K562 (cell line): ENCODE measurements around the gene NCAM2. TPM values are rescaled to one million over a fixed set of nuclear protein-coding genes. Genes with fewer than 3 reads are reported as not detected.

Experiments used
- ATAC-seq: fragments of 200-7000 bp; cut with Tn5 transposase; 3 replicates; pipeline ENCODE4 v1.9.1; 2020; ENCODE audit warnings: moderate library complexity
- BruUV-seq: library from RNA; stranded (reverse); fragments of 400-500 nt; replicated peaks from 2 replicates; lab custom pipeline; 2021; lab: Mats Ljungman, UMichigan
- CTCF ChIA-PET: fragments of 300-600 bp; formaldehyde crosslinking; extraction: SDS; loops from one replicate; lab custom pipeline; 2021; ENCODE audit warnings: low intra/inter-chr PET ratio; lab: Yijun Ruan, JAX
- POLR2A ChIA-PET: fragments of 300-600, 350-650 bp; sonication (Branson Sonifier 250); formaldehyde crosslinking; extraction: SDS; loops from one replicate; lab custom pipeline; 2021; ENCODE audit warnings: antibody characterized with exemption, inconsistent platforms; lab: Yijun Ruan, JAX
- DNase-seq, 4 experiments: peaks; one replicate each; pipeline versions ENCODE4 v3.0.0 to v3.0.0-alpha.2; 2011 to 2018; ENCODE audit warnings: low spot score in 3 of 4, mixed read lengths in 3 of 4; ENCODE audit errors: extremely low read depth in 1 of 4
- FAIRE-seq: peaks from 2 replicates; lab custom pipeline; 2011; peaks lifted over from hg19 to GRCh38; lab: Jason Lieb, UNC
- H2AFZ ChIP-seq: 2 replicates; pipeline ENCODE4 v1.6.0; 2011; ENCODE audit warnings: low read depth, low read length, control low read depth, inconsistent platforms
- H3K27ac ChIP-seq: fragments of 200-600 bp; 3 replicates; pipeline ENCODE4 v1.8.0; 2011; ENCODE audit warnings: low read depth, mild to moderate bottlenecking, control low read depth, inconsistent platforms, low read length, moderate library complexity, mixed read lengths; ENCODE audit errors: extremely low read depth
- H3K27me3 ChIP-seq, 2 experiments: fragments of 300-600 bp in 1 of 2; 2 replicates in 1 of 2; 3 replicates in 1 of 2; pipeline versions ENCODE4 v1.6.0 to v1.8.0; 2011; ENCODE audit warnings: inconsistent platforms in 2 of 2, low read length in 2 of 2, mild to moderate bottlenecking in 1 of 2, mixed read lengths in 1 of 2, moderate library complexity in 1 of 2; ENCODE audit not compliant: control insufficient read depth in 2 of 2, insufficient read depth in 2 of 2
- H3K36me3 ChIP-seq: fragments of 300-600 bp; 3 replicates; pipeline ENCODE4 v1.8.0; 2011; ENCODE audit warnings: mild to moderate bottlenecking, low read length, inconsistent platforms; ENCODE audit not compliant: control insufficient read depth, insufficient read depth
- H3K4me1 ChIP-seq, 2 experiments: fragments of 200-600 bp in 1 of 2; replicated peaks in 1 of 2; 2 replicates in 1 of 2; 3 replicates in 1 of 2; pipeline versions ENCODE4 v1.5.1 to v1.8.0; 2011; ENCODE audit warnings: inconsistent platforms in 2 of 2, low read length in 2 of 2, mild to moderate bottlenecking in 1 of 2, mixed read lengths in 1 of 2, moderate library complexity in 1 of 2; ENCODE audit not compliant: control insufficient read depth in 2 of 2, insufficient read depth in 2 of 2
- H3K4me2 ChIP-seq: 2 replicates; pipeline ENCODE4 v1.6.1; 2011; ENCODE audit warnings: low read length, control low read depth, inconsistent platforms, mixed read lengths; ENCODE audit not compliant: insufficient read depth
- H3K4me3 ChIP-seq: fragments of 200-600 bp; sonication (generic), shearing (Covaris generic); 2 replicates; pipeline ENCODE4 v1.5.1; 2016; ENCODE audit warnings: control low read depth, inconsistent platforms
- H3K79me2 ChIP-seq: fragments of 200-600 bp; 3 replicates; pipeline ENCODE4 v1.8.0; 2011; ENCODE audit warnings: low read length, inconsistent platforms; ENCODE audit not compliant: control insufficient read depth, insufficient read depth
- H3K9ac ChIP-seq, 2 experiments: 2 replicates each; pipeline versions ENCODE4 v1.6.0 to v1.6.1; 2011; ENCODE audit warnings: low read depth in 2 of 2, low read length in 2 of 2, control low read depth in 1 of 2, inconsistent platforms in 1 of 2, mild to moderate bottlenecking in 1 of 2, mixed read lengths in 1 of 2; ENCODE audit not compliant: insufficient read depth in 1 of 2
- H3K9me1 ChIP-seq: one replicate; pipeline ENCODE4 v1.6.0; 2011; ENCODE audit warnings: inconsistent platforms, mild to moderate bottlenecking, low read length, moderate library complexity; ENCODE audit not compliant: control insufficient read depth, insufficient read depth
- H3K9me3 ChIP-seq: replicated peaks from 2 replicates; pipeline ENCODE4 v1.5.1; 2011; ENCODE audit warnings: low read depth, low read length, inconsistent platforms; ENCODE audit not compliant: control insufficient read depth, insufficient read depth
- H4K20me1 ChIP-seq: replicated peaks from 2 replicates; pipeline ENCODE4 v1.6.1; 2011; ENCODE audit warnings: low read length, inconsistent platforms, mixed read lengths; ENCODE audit not compliant: control insufficient read depth, insufficient read depth
- CEBPB ChIP-seq: fragments of 450-650 bp; IDR thresholded peaks from 2 replicates; pipeline ENCODE4 v1.6.1; 2016; ENCODE audit warnings: missing genetic modification characterization, missing compliant biosample characterization
- CEBPG ChIP-seq, 3 experiments: fragments of 200-800 bp in 1 of 3; sonication (Bioruptor generic) in 1 of 3; sonication (generic) in 1 of 3; formaldehyde crosslinking in 1 of 3; IDR thresholded peaks in 2 of 3; conservative IDR thresholded peaks in 1 of 3; 2 replicates each; pipeline versions ENCODE4 v1.6.1 to v1.8.0; 2016 to 2022; ENCODE audit warnings: missing compliant biosample characterization in 2 of 3, missing genetic modification characterization in 2 of 3, mild to moderate bottlenecking in 1 of 3, missing genetic modification reagents in 1 of 3
- KAT7 ChIP-seq: sonication (generic); formaldehyde crosslinking; IDR thresholded peaks from 2 replicates; pipeline ENCODE4 v1.8.0; 2022; ENCODE audit warnings: missing genetic modification reagents, mild to moderate bottlenecking, borderline replicate concordance
- L3MBTL2 ChIP-seq: fragments of 450-650 bp; IDR thresholded peaks from 2 replicates; pipeline ENCODE4 v1.6.1; 2016; ENCODE audit warnings: mild to moderate bottlenecking, moderate library complexity
- RBFOX2 ChIP-seq: fragments of 200-400 bp; formaldehyde crosslinking; IDR thresholded peaks from 2 replicates; pipeline ENCODE4 v1.6.1; 2017; ENCODE audit warnings: low read depth, mild to moderate bottlenecking, low read length, moderate library complexity
- STAT5B ChIP-seq: fragments of 250-450 bp; sonication (Bioruptor Pico); IDR thresholded peaks from 2 replicates; pipeline ENCODE4 v1.8.0; 2021; ENCODE audit warnings: mild to moderate bottlenecking, inconsistent platforms
- ZNF395 ChIP-seq: fragments of 200-800 bp; sonication (Bioruptor generic); IDR thresholded peaks from 2 replicates; pipeline ENCODE4 v1.6.1; 2017; ENCODE audit warnings: missing genetic modification characterization, missing compliant biosample characterization
- WGBS: fragments of 100-300 bp; shearing (Covaris generic); methylation state at CpG from one replicate; pipeline ENCODE4 v1.1.6; 2016; ENCODE audit warnings: low coverage, mixed read lengths; ENCODE audit not compliant: insufficient coverage; ENCODE audit errors: missing lambda C conversion rate; 5-methylcytosine and 5-hydroxymethylcytosine counted together
- in situ Hi-C: fragments of 300-500 bp; cut with MboI; formaldehyde crosslinking; loops from 4 replicates; pipeline ENCODE4 v1.15.0; 2018; ENCODE audit warnings: inconsistent platforms, mixed read lengths
- intact Hi-C: fragments of 100-400 bp; cut with micrococcal nuclease; formaldehyde crosslinking; loops from 2 replicates; pipeline ENCODE4 v1.14.2; 2022
- polyA plus RNA-seq, 8 experiments: library from polyadenylated mRNA; depleted of rRNA in 4 of 8; stranded (reverse) in 5 of 8; unstranded in 3 of 8; fragments of >200 nt; fragmentation: Nextera tagmentation in 2 of 8; fragmentation: Illumina TruSeq in 1 of 8; extraction: Ambion mirVana in 2 of 8; extraction: Trizol in 1 of 8; gene quantifications; 2 replicates each; pipeline versions ENCODE4 v1.2.1 to v1.2.3, GENCODE V29; 2011 to 2014; ENCODE audit warnings: inconsistent platforms in 1 of 8, missing spikeins in 1 of 8
- total RNA-seq, 7 experiments: library from RNA; depleted of rRNA in 6 of 7; stranded (reverse); fragments of >200 nt in 6 of 7; fragmentation: Illumina TruSeq in 2 of 7; extraction: Trizol in 2 of 7; gene quantifications; 2 replicates each; pipeline versions ENCODE4 v1.2.1 to v1.2.3, GENCODE V29; 2011 to 2021; ENCODE audit warnings: low replicate concordance in 1 of 7

The NCAM2 gene
- total and polyA plus RNA-seq, 9 of the 15 experiments (the other 6 are each of a cell fraction or from before 2014, with no cell fraction given), result 14.0 to 58.2 (median 27.8) TPM

- Histone ChIP-seq H3K27me3 (no peaks in the 10 kb centered on the region), H3K4me3 (no peak overlapping the region), H4K20me1 (no peaks in the 10 kb centered on the region), H3K9ac (no peak overlapping the region), H2AFZ (no peak overlapping the region), H3K9me3 (no peaks in the 10 kb centered on the region), H3K9me1 (no peaks in the 10 kb centered on the region), H3K4me2 (no peak overlapping the region), H3K27ac (no peak overlapping the region), H3K4me1 (no peaks in the 10 kb centered on the region), H3K79me2 (no peaks in the 10 kb centered on the region), H3K36me3 (no peaks in the 10 kb centered on the region)
- in situ Hi-C loops, result no loop called here
- WGBS, result 7% methylated on average over 1 of the region's 1 CpG
- TF ChIP-seq KAT7 (CRISPR knock-in tag) (no peak), RBFOX2 (no peak)
- ATAC-seq (no peak), FAIRE-seq (no peak), DNase-seq (no peak)
- CTCF ChIA-PET, result no interaction called here
- POLR2A ChIA-PET, result no interaction called here
- intact Hi-C loops, result no loop called here
- no TSS peak for BruUV-seq
Measured at GRCh38 chr21:21064353-21064752, 66.1 kb downstream of the NCAM2 start.

- Histone ChIP-seq H3K27me3 (no peaks in the 10 kb centered on the region), H3K36me3 (no peaks in the 10 kb centered on the region), H3K4me2 (no peak overlapping the region), H3K4me1 (no peaks in the 10 kb centered on the region), H3K27ac (no peak overlapping the region), H3K4me3 (no peak overlapping the region), H3K79me2 (no peaks in the 10 kb centered on the region), H3K9me1 (no peaks in the 10 kb centered on the region), H4K20me1 (no peaks in the 10 kb centered on the region), H3K9me3 (no peaks in the 10 kb centered on the region), H3K9ac (no peak overlapping the region), H2AFZ (no peak overlapping the region)
- ATAC-seq (no peak), FAIRE-seq (no peak), DNase-seq (no peak)
- intact Hi-C loops (no loop called here), in situ Hi-C loops (no loop called here)
- no peak for TF ChIP-seq L3MBTL2
- TF ChIP-seq STAT5B (CRISPR knock-in tag), result no peak
- TF ChIP-seq CEBPG (CRISPR knock-in tag; IDR thresholded peaks at IDR 0.05), result no peak
- TF ChIP-seq CEBPG (tag; conservative IDR thresholded peaks at IDR 0.05 in 1 of 2, IDR thresholded peaks at IDR 0.05 in 1 of 2), result peak in 1 of 2 experiments; percentile 73; a peak in 2 of 4 replicates
- TF ChIP-seq CEBPB (tag), result peak; percentile 72
- no peak for TF ChIP-seq ZNF395 (CRISPR knock-in tag)
- BruUV-seq, result no TSS peak
- ChIA-PET CTCF (no interaction called here), POLR2A (no interaction called here)
Measured at GRCh38 chr21:21067375-21067774, 69.2 kb downstream of the NCAM2 start.
